Astrocyte (in vitro differentiated cells and primary cell): ENCODE results near the gene HEY2.

Source experiments
- CTCF ChIP-seq: IDR thresholded peaks from 2 replicates; pipeline ENCODE4 v1.5.1; 2011; ENCODE audit warnings: low read depth, mild to moderate bottlenecking, inconsistent platforms, low read length, moderate library complexity; ENCODE audit not compliant: insufficient read depth
- EZH2 ChIP-seq: IDR thresholded peaks from 2 replicates; pipeline ENCODE4 v1.6.1; 2012; ENCODE audit warnings: mild to moderate bottlenecking, low read length, inconsistent platforms; ENCODE audit not compliant: insufficient read depth

- TF ChIP-seq EZH2 (no peak), CTCF (no peak)
These were observed 646 bp downstream of the HEY2 start for GRCh38 chr6:125749865-125750691.
